GM12878 (cell line): ENCODE results near the gene PKD1L1. TPM values are rescaled to one million over a fixed set of nuclear protein-coding genes. Genes with fewer than 3 reads are reported as not detected.

Source experiments
- ATAC-seq: fragments of 200-7000 bp; cut with Tn5 transposase; 3 replicates; pipeline ENCODE4 v1.9.1; 2020; ENCODE audit warnings: mild to moderate bottlenecking, moderate library complexity
- BruUV-seq: library from RNA; stranded (reverse); fragments of 400-500 nt; replicated peaks from 2 replicates; lab custom pipeline; 2021; lab: Mats Ljungman, UMichigan
- CTCF ChIA-PET: fragments of 300-600 bp; sonication (Branson Sonifier 250); formaldehyde crosslinking; extraction: SDS; loops from one replicate; lab custom pipeline; 2021; ENCODE audit warnings: inconsistent platforms; lab: Yijun Ruan, JAX
- POLR2A ChIA-PET: fragments of 350-600 bp; formaldehyde crosslinking; extraction: SDS; loops from one replicate; lab custom pipeline; 2021; ENCODE audit warnings: inconsistent platforms; lab: Charles Lee
- RAD21 ChIA-PET: fragments of 300-600 bp; sonication (Branson Sonifier 250); formaldehyde crosslinking; loops from one replicate; lab custom pipeline; 2023; ENCODE audit warnings: antibody characterized with exemption; ENCODE audit not compliant: unreplicated experiment; lab: Charles Lee
- SMC1A ChIA-PET: fragments of 300-600 bp; sonication (Branson Sonifier 250); formaldehyde crosslinking; loops from one replicate; lab custom pipeline; 2023; ENCODE audit not compliant: unreplicated experiment, uncharacterized antibody; lab: Charles Lee
- DNase-seq: peaks from one replicate; pipeline ENCODE4 v3.0.0-alpha.2; 2011; ENCODE audit warnings: low read depth, low spot score
- FAIRE-seq: peaks from 3 replicates; lab custom pipeline; 2011; peaks lifted over from hg19 to GRCh38; lab: Jason Lieb, UNC
- H2AFZ ChIP-seq: 2 replicates; pipeline ENCODE4 v1.6.0; 2011; ENCODE audit warnings: low read depth, low read length, control low read depth; ENCODE audit not compliant: control insufficient read depth
- H3K27ac ChIP-seq: 2 replicates; pipeline ENCODE4 v1.5.1; 2011; ENCODE audit warnings: control low read depth; ENCODE audit not compliant: control insufficient read depth, insufficient read depth
- H3K27me3 ChIP-seq, 2 experiments: replicated peaks in 1 of 2; 2 replicates each; pipeline versions ENCODE4 v1.6.0 to v1.6.1; 2011; ENCODE audit warnings: low read length in 1 of 2; ENCODE audit not compliant: control insufficient read depth in 2 of 2, insufficient read depth in 2 of 2
- H3K36me3 ChIP-seq, 2 experiments: 2 replicates each; pipeline ENCODE4 v1.5.1; 2011; ENCODE audit warnings: low read length in 1 of 2; ENCODE audit not compliant: control insufficient read depth in 2 of 2, insufficient read depth in 2 of 2
- H3K4me1 ChIP-seq: 2 replicates; pipeline ENCODE4 v1.6.1; 2011; ENCODE audit warnings: mild to moderate bottlenecking, low read length, moderate library complexity, mixed read lengths; ENCODE audit not compliant: control insufficient read depth, insufficient read depth
- H3K4me2 ChIP-seq: 2 replicates; pipeline ENCODE4 v1.6.0; 2011; ENCODE audit warnings: control low read depth; ENCODE audit not compliant: control insufficient read depth, insufficient read depth
- H3K4me3 ChIP-seq: fragments of 200-600 bp; sonication (generic); 2 replicates; pipeline ENCODE4 v1.5.1; 2016
- H3K79me2 ChIP-seq: 2 replicates; pipeline ENCODE4 v1.6.0; 2011; ENCODE audit warnings: low read length; ENCODE audit not compliant: control insufficient read depth, insufficient read depth
- H3K9ac ChIP-seq: 2 replicates; pipeline ENCODE4 v1.8.0; 2011; ENCODE audit warnings: low read length, control low read depth, mixed read lengths; ENCODE audit not compliant: control insufficient read depth, insufficient read depth
- H3K9me3 ChIP-seq: replicated peaks from 3 replicates; pipeline ENCODE4 v1.5.1; 2011; ENCODE audit warnings: mild to moderate bottlenecking, low read length; ENCODE audit not compliant: control insufficient read depth, insufficient read depth
- H4K20me1 ChIP-seq: 2 replicates; pipeline ENCODE4 v1.6.0; 2011; ENCODE audit not compliant: control insufficient read depth, insufficient read depth
- CBX3 ChIP-seq: fragments of 200-600 bp; sonication (generic); IDR thresholded peaks from 2 replicates; pipeline ENCODE4 v1.6.1; 2016; ENCODE audit warnings: low read depth, borderline replicate concordance
- ESRRA ChIP-seq: IDR thresholded peaks from 2 replicates; pipeline ENCODE4 v1.6.1; 2012; ENCODE audit warnings: mild to moderate bottlenecking, low read length, improper control_type of control experiment
- ETV6 ChIP-seq, 2 experiments: fragments of 450-650 bp in 1 of 2; IDR thresholded peaks in 1 of 2; conservative IDR thresholded peaks in 1 of 2; 2 replicates each; pipeline ENCODE4 v1.6.1; 2014; ENCODE audit warnings: antibody characterized with exemption in 1 of 2, borderline replicate concordance in 1 of 2, low read depth in 1 of 2, mild to moderate bottlenecking in 1 of 2, moderate library complexity in 1 of 2
- KAT2A ChIP-seq: conservative IDR thresholded peaks from 2 replicates; pipeline ENCODE4 v1.6.1; 2011; ENCODE audit warnings: low read depth, low read length; ENCODE audit not compliant: control insufficient read depth
- SRF ChIP-seq, 2 experiments: IDR thresholded peaks; 2 replicates each; pipeline ENCODE4 v1.6.1; 2011; ENCODE audit warnings: low read depth in 2 of 2, low read length in 2 of 2, mild to moderate bottlenecking in 1 of 2, moderate library complexity in 1 of 2
- STAT3 ChIP-seq: IDR thresholded peaks from 2 replicates; pipeline ENCODE4 v1.6.1; 2011; ENCODE audit warnings: low read depth, low read length, improper control_type of control experiment
- TARDBP ChIP-seq: IDR thresholded peaks from 2 replicates; pipeline ENCODE4 v1.6.1; 2016; ENCODE audit warnings: borderline replicate concordance
- YBX1 ChIP-seq: fragments of 450-650 bp; IDR thresholded peaks from 2 replicates; pipeline ENCODE4 v1.6.1; 2016; ENCODE audit warnings: antibody characterized with exemption
- whole genome bisulfite sequencing: methylation state at CpG from one replicate; pipeline ENCODE4 v1.1.6; 2016; ENCODE audit warnings: low lambda C conversion rate; ENCODE audit not compliant: insufficient replicate concordance, insufficient coverage; ENCODE audit errors: missing lambda C conversion rate; 5-methylcytosine and 5-hydroxymethylcytosine counted together
- in situ Hi-C: fragments of 300-500 bp; cut with MboI; formaldehyde crosslinking; loops from 9 replicates; pipeline ENCODE4 v1.14.3; 2018; ENCODE audit warnings: mixed read lengths
- intact Hi-C: fragments of 100-400 bp; cut with micrococcal nuclease; formaldehyde crosslinking; loops from one replicate; pipeline ENCODE4 v1.14.2; 2022; ENCODE audit not compliant: unreplicated experiment
- polyA plus RNA-seq, 11 experiments: library from polyadenylated mRNA; depleted of rRNA in 4 of 11; unstranded in 6 of 11; stranded (reverse) in 5 of 11; fragments of >200 nt; fragmentation: Nextera tagmentation in 4 of 11; fragmentation: Illumina TruSeq in 1 of 11; extraction: Ambion mirVana in 4 of 11; extraction: Trizol in 1 of 11; gene quantifications; 1 replicate in 1 of 11; 2 replicates in 10 of 11; pipeline versions ENCODE4 v1.2.1 to v1.2.3, GENCODE V29; 2011 to 2016; ENCODE audit warnings: inconsistent platforms in 2 of 11, missing spikeins in 2 of 11, low read depth in 1 of 11
- total RNA-seq, 4 experiments: library from RNA; depleted of rRNA in 3 of 4; stranded (reverse); fragments of >200 nt in 3 of 4; fragmentation: Illumina TruSeq in 1 of 4; extraction: Trizol in 1 of 4; gene quantifications; 2 replicates each; pipeline versions ENCODE4 v1.2.1 to v1.2.3, GENCODE V29; 2013 to 2021
- TF ChIP-seq, protein P1 (sequence below): IDR thresholded peaks from 2 replicates; pipeline ENCODE4 v1.6.1; 2011; ENCODE audit warnings: borderline replicate concordance, low read depth, mild to moderate bottlenecking, moderate library complexity, mixed read lengths, low read length; ENCODE audit not compliant: insufficient read depth; ENCODE audit errors: extremely low read length

Gene PKD1L1
- total and polyA plus RNA-seq, 10 of the 15 experiments (the other 5 are each of a cell fraction or from before 2014, with no cell fraction given): under 0.01 to 0.05 (median 0.02) TPM; not detected in 3

DNA sequence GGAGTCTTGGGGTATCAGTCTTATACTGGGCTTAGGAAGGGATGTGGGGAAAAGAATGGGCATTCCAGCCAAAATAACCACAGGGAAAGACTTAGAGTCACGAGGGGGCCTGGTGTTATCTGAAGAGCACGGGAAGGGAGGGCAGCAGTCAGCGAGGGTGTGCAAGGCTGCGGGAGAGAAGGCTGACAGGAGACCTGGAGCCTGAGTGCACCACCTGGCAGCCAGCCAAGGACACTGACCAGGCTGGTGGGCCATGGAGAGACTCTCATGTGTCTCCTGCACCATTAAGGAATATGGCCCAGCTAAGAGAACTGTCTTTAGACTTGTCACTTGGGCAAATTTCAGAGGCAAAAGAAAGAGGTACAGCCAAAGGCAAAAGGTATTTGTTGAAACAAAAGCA, 69.6 kb downstream of the PKD1L1 start:
- intact Hi-C loops (no loop called here), in situ Hi-C loops (no loop called here)
- H3K4me3 ChIP-seq: no peak overlapping the region
- H3K9me3 ChIP-seq: no peaks in the 10 kb centered on the region
- H3K9ac ChIP-seq: no peak overlapping the region
- DNase-seq (no peak), ATAC-seq (no peak), FAIRE-seq (no peak)
- no TSS peak for BruUV-seq
- no peak overlapping the region for H2AFZ ChIP-seq
- ChIA-PET RAD21 (no interaction called here), POLR2A (no interaction called here), SMC1A (no interaction called here), CTCF (no interaction called here)
- no peak overlapping the region for H3K4me2 ChIP-seq
- no peak overlapping the region for H3K27ac ChIP-seq
- no peaks in the 10 kb centered on the region for H4K20me1 ChIP-seq
- no peaks in the 10 kb centered on the region for H3K4me1 ChIP-seq
- no peaks in the 10 kb centered on the region; a peak in 2 of 4 replicates for H3K27me3 ChIP-seq
- no peaks in the 10 kb centered on the region for H3K36me3 ChIP-seq
- no peaks in the 10 kb centered on the region for H3K79me2 ChIP-seq
- 41% methylated on average over 4 of the region's 4 CpGs for WGBS
- TF ChIP-seq YBX1 (no peak), KAT2A (no peak), SRF (IDR thresholded peaks at IDR 0.05; ENCODE audit: low read depth in 2 of 2, low read length in 2 of 2) (no peak), CBX3 (no peak), ETV6 (conservative IDR thresholded peaks at IDR 0.05 in 1 of 2, IDR thresholded peaks at IDR 0.05 in 1 of 2; ENCODE audit: borderline replicate concordance in 1 of 2, low read depth in 1 of 2) (no peak), STAT3 (no peak), TARDBP (no peak), ESRRA (no peak)
- TF ChIP-seq, protein P1, sequence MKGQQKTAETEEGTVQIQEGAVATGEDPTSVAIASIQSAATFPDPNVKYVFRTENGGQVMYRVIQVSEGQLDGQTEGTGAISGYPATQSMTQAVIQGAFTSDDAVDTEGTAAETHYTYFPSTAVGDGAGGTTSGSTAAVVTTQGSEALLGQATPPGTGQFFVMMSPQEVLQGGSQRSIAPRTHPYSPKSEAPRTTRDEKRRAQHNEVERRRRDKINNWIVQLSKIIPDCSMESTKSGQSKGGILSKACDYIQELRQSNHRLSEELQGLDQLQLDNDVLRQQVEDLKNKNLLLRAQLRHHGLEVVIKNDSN: no peak
